Measurements from ENCODE around the gene CNTNAP2. TPM values are rescaled to one million over a fixed set of nuclear protein-coding genes. Genes with fewer than 3 reads are reported as not detected.

CNTNAP2 gene
- total RNA-seq, 2 experiments from 2014 or later: 0.28 TPM; not detected in 1

DNA sequence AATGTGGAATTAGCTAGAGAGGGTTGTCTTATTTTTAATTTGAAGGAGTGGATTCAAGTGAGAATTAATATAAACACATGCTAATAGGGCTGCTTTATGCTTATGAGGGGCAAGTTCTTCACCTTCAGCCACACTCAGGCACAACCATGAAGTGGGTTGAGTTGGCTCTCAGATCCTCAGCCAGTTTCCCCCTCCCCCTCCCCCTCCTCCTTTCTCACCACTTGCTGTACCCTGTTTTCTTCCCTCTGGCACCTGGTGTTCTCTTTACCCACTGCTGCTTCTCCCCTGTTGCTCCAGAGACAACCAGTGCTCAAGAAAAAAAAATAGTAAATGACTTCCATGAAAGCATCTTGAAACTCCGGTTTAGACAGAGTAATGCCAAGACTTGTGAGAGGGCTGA is 1083.3 kb downstream of the CNTNAP2 start:
- CTCF ChIA-PET (ENCODE audit: unreplicated experiment): no interaction called here
- DNase-seq (ENCODE audit: low spot score): no peak
- intact Hi-C loops (cut with micrococcal nuclease; ENCODE audit: unreplicated experiment): no loop called here

DNA sequence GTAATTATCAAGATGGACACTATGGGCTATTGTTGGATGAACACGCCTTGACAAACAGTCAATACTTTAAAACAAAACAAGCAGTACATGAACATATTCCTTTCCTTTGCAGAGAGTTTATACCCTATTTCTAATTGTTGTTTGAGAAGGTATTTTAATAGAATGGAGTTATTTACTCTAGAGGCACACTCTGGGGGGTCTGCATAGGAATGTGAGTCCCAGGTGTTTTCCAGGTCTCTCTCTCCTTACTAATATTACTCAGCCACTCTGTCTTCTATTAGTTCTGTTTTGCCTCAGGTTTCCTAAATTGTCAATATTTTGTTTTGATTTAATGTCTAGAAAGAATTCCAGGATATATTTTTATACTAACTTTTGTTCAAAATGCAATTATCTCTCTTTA is 1091.4 kb downstream of the CNTNAP2 start:
- H3K9me2 ChIP-seq (ENCODE audit: insufficient read depth, low read length): no peaks in the 10 kb centered on the region
- ChIA-PET POLR2A (interaction anchor here (0.8 kb wide), 1 partner anchor 11 kb away, joined by 3 read pairs; no protein-coding TSS in a partner anchor), CTCF (ENCODE audit: unreplicated experiment) (no interaction called here)
- TF ChIP-seq, protein P1, sequence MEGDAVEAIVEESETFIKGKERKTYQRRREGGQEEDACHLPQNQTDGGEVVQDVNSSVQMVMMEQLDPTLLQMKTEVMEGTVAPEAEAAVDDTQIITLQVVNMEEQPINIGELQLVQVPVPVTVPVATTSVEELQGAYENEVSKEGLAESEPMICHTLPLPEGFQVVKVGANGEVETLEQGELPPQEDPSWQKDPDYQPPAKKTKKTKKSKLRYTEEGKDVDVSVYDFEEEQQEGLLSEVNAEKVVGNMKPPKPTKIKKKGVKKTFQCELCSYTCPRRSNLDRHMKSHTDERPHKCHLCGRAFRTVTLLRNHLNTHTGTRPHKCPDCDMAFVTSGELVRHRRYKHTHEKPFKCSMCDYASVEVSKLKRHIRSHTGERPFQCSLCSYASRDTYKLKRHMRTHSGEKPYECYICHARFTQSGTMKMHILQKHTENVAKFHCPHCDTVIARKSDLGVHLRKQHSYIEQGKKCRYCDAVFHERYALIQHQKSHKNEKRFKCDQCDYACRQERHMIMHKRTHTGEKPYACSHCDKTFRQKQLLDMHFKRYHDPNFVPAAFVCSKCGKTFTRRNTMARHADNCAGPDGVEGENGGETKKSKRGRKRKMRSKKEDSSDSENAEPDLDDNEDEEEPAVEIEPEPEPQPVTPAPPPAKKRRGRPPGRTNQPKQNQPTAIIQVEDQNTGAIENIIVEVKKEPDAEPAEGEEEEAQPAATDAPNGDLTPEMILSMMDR (conservative IDR thresholded peaks at IDR 0.05; ENCODE audit: low read length): no peak
- TF ChIP-seq EZH2phosphoT487 (IDR thresholded peaks at IDR 0.05; ENCODE audit: borderline replicate concordance, low read depth, low read length): no peak
- no peak overlapping the region for H2AFZ ChIP-seq (ENCODE audit: low read length)
- no peaks in the 10 kb centered on the region for H3K9me3 ChIP-seq (ENCODE audit: low read length)
- no peaks in the 10 kb centered on the region for H4K20me1 ChIP-seq (ENCODE audit: insufficient read depth, low read length)
- no peaks in the 10 kb centered on the region for H3K4me1 ChIP-seq (ENCODE audit: insufficient read depth, low read length, poor library complexity, severe bottlenecking)
- H3K79me2 ChIP-seq (ENCODE audit: insufficient read depth, low read depth, low read length): no peaks in the 10 kb centered on the region
- DNase-seq (ENCODE audit: low spot score): no peak
- intact Hi-C loops (cut with micrococcal nuclease; ENCODE audit: unreplicated experiment): no loop called here
- H3K4me3 ChIP-seq (ENCODE audit: low read depth, low read length, poor library complexity, severe bottlenecking): no peak overlapping the region
- no peak overlapping the region for H3K4me2 ChIP-seq (ENCODE audit: low read length)
- no peak overlapping the region for H3K27ac ChIP-seq (ENCODE audit: low read depth, low read length, poor library complexity, severe bottlenecking)
- H3K36me3 ChIP-seq (ENCODE audit: insufficient read depth, low read length): no peaks in the 10 kb centered on the region
- BruUV-seq (replicated peaks): no TSS peak

More for the DNA sequence above, 1083.3 kb downstream of the CNTNAP2 start:
- no peaks in the 10 kb centered on the region for H3K4me1 ChIP-seq (ENCODE audit: insufficient read depth, low read length, poor library complexity, severe bottlenecking)
- POLR2A ChIA-PET: interaction anchor here (0.6 to 1.1 kb wide), 2 partner anchors 8 to 1829 kb away, joined by 3 read pairs; no protein-coding TSS in a partner anchor
- H3K9me2 ChIP-seq (ENCODE audit: insufficient read depth, low read length): no peaks in the 10 kb centered on the region
- BruUV-seq (replicated peaks): no TSS peak
- no peaks in the 10 kb centered on the region for H3K9me3 ChIP-seq (ENCODE audit: low read length)
- TF ChIP-seq, protein P1 (conservative IDR thresholded peaks at IDR 0.05; ENCODE audit: low read length): no peak
- no peak for TF ChIP-seq EZH2phosphoT487 (IDR thresholded peaks at IDR 0.05; ENCODE audit: borderline replicate concordance, low read depth, low read length)
- no peak overlapping the region for H2AFZ ChIP-seq (ENCODE audit: low read length)
- no peak overlapping the region for H3K4me2 ChIP-seq (ENCODE audit: low read length)
- H3K4me3 ChIP-seq (ENCODE audit: low read depth, low read length, poor library complexity, severe bottlenecking): no peak overlapping the region
- H3K79me2 ChIP-seq (ENCODE audit: insufficient read depth, low read depth, low read length): no peaks in the 10 kb centered on the region
- no peak overlapping the region for H3K27ac ChIP-seq (ENCODE audit: low read depth, low read length, poor library complexity, severe bottlenecking)
- no peaks in the 10 kb centered on the region for H4K20me1 ChIP-seq (ENCODE audit: insufficient read depth, low read length)
- no peaks in the 10 kb centered on the region for H3K36me3 ChIP-seq (ENCODE audit: insufficient read depth, low read length)

DNA sequence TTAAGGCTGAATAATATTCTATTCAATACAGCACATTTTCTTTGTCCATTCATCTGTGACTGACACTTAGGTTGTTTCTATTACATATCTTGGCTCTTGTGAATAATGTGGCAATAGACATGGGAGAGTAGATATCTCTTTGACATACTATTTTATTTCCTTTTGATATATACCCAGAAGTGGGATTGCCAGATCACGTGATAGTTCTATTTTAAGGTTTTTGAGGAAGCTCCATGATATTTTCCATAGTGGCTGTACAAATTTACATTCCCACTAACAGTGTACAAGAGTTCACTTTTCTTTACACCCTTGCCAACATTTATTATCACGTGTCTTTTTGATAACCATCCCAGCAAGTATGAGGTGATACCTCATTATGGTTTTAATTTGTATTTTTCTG is 1114.7 kb downstream of the CNTNAP2 start:
- Histone ChIP-seq H3K4me1 (ENCODE audit: insufficient read depth, low read length, poor library complexity, severe bottlenecking) (no peaks in the 10 kb centered on the region), H3K36me3 (ENCODE audit: insufficient read depth, low read length) (no peaks in the 10 kb centered on the region), H3K9me3 (ENCODE audit: low read length) (no peaks in the 10 kb centered on the region), H3K27ac (ENCODE audit: low read depth, low read length, poor library complexity, severe bottlenecking) (no peak overlapping the region), H2AFZ (ENCODE audit: low read length) (no peak overlapping the region), H4K20me1 (ENCODE audit: insufficient read depth, low read length) (no peaks in the 10 kb centered on the region), H3K4me3 (ENCODE audit: low read depth, low read length, poor library complexity, severe bottlenecking) (no peak overlapping the region), H3K9me2 (ENCODE audit: insufficient read depth, low read length) (no peaks in the 10 kb centered on the region), H3K79me2 (ENCODE audit: insufficient read depth, low read depth, low read length) (no peaks in the 10 kb centered on the region), H3K4me2 (ENCODE audit: low read length) (no peak overlapping the region)
- intact Hi-C loops (cut with micrococcal nuclease; ENCODE audit: unreplicated experiment): no loop called here
- POLR2A ChIA-PET: no interaction called here
- CTCF ChIA-PET (ENCODE audit: unreplicated experiment): no interaction called here
- no TSS peak for BruUV-seq (replicated peaks)
- DNase-seq (ENCODE audit: low spot score): no peak
- TF ChIP-seq, protein P1 (conservative IDR thresholded peaks at IDR 0.05; ENCODE audit: low read length): no peak
- no peak for TF ChIP-seq EZH2phosphoT487 (IDR thresholded peaks at IDR 0.05; ENCODE audit: borderline replicate concordance, low read depth, low read length)
